Measurements from ENCODE around the gene CCDC13. TPM values are rescaled to one million over a fixed set of nuclear protein-coding genes. Genes with fewer than 3 reads are reported as not detected.

CCDC13 gene
- total RNA-seq, 1 donor from 2014 or later = 1.0 TPM

Other genes starting within 250 kb of the CCDC13 start
- gene SEC22C, start 191.3 kb downstream of the CCDC13 start, total RNA-seq (ENCODE audit: unreplicated experiment) = 36.9 TPM
- gene SS18L2, start 182.4 kb downstream of the CCDC13 start, total RNA-seq (ENCODE audit: unreplicated experiment) = 38.9 TPM
- gene NKTR, start 172.6 kb downstream of the CCDC13 start, total RNA-seq (ENCODE audit: unreplicated experiment) = 196 TPM
- gene ZBTB47, start 119.6 kb downstream of the CCDC13 start, total RNA-seq (ENCODE audit: unreplicated experiment) = 9.7 TPM
- gene KLHL40, start 87.7 kb downstream of the CCDC13 start, total RNA-seq (ENCODE audit: unreplicated experiment) = 0.44 TPM
- gene HHATL, start 70.5 kb downstream of the CCDC13 start, total RNA-seq (ENCODE audit: unreplicated experiment) = 7.6 TPM
- gene HIGD1A, start 31.2 kb upstream of the CCDC13 start, total RNA-seq (ENCODE audit: unreplicated experiment) = 67.6 TPM
- 0.64 TPM for gene ACKR2, start 36.2 kb upstream of the CCDC13 start, total RNA-seq (ENCODE audit: unreplicated experiment)
- gene CYP8B1, start 102.6 kb upstream of the CCDC13 start, total RNA-seq (ENCODE audit: unreplicated experiment) = not detected
- 16.3 TPM for gene ZNF662, start 132.9 kb upstream of the CCDC13 start, total RNA-seq (ENCODE audit: unreplicated experiment)
- not detected for gene GASK1A, start 206.1 kb upstream of the CCDC13 start, total RNA-seq (ENCODE audit: unreplicated experiment)